Right lobe of liver (tissue), 6 donors: ENCODE data around the gene STAC2. TPM values are rescaled to one million over a fixed set of nuclear protein-coding genes. Genes with fewer than 3 reads are reported as not detected.
A peak's percentile ranks its signal among the peaks of the same experiment; 100 is the strongest.

ENCODE experiments used
- ATAC-seq, 4 donors: fragments of 200-7000 bp; cut with Tn5 transposase; one replicate each; pipeline ENCODE4 v1.9.1; 2020; ENCODE audit warnings: mild to moderate bottlenecking in 4 of 4, moderate library complexity in 4 of 4
- DNase-seq, 3 donors: peaks; one replicate each; pipeline ENCODE4 v3.0.0-alpha.2; 2020
- H3K27ac ChIP-seq, 3 donors: fragments of 200-600 bp; one replicate each; pipeline ENCODE4 v1.8.0; 2022
- H3K27me3 ChIP-seq, 2 donors: fragments of 200-600 bp; one replicate each; pipeline ENCODE4 v1.8.0; 2022
- H3K36me3 ChIP-seq, 4 donors: fragments of 200-600 bp; sonication (generic) in 1 of 4; one replicate each; pipeline versions ENCODE4 v1.5.1 to v1.8.0; 2017 to 2022; ENCODE audit warnings: control low read depth in 1 of 4
- H3K4me1 ChIP-seq, 4 donors: fragments of 200-600 bp; sonication (generic) in 1 of 4; one replicate each; pipeline versions ENCODE4 v1.5.1 to v1.8.0; 2017 to 2022; ENCODE audit warnings: control low read depth in 1 of 4
- H3K4me3 ChIP-seq, 3 donors: fragments of 200-600 bp; one replicate each; pipeline ENCODE4 v1.8.0; 2022
- H3K9me3 ChIP-seq, 4 donors: fragments of 200-600 bp; sonication (generic) in 1 of 4; one replicate each; pipeline versions ENCODE4 v1.5.1 to v1.8.0; 2017 to 2022; ENCODE audit warnings: control low read depth in 1 of 4
- CTCF ChIP-seq, 4 donors: fragments of 200-600 bp in 3 of 4; fragments of 450-650 bp in 1 of 4; IDR thresholded peaks; one replicate each; pipeline versions ENCODE4 v1.5.1 to v1.8.0; 2016 to 2022; ENCODE audit warnings: antibody characterized with exemption in 4 of 4, mild to moderate bottlenecking in 2 of 4
- POLR2A ChIP-seq: fragments of 450-650 bp; IDR thresholded peaks from one replicate; pipeline ENCODE4 v1.6.1; 2017; ENCODE audit warnings: antibody characterized with exemption, mild to moderate bottlenecking
- WGBS: methylation state at CpG from one replicate; pipeline ENCODE4 v1.1.6; 2018; ENCODE audit warnings: low coverage, low lambda C conversion rate; ENCODE audit not compliant: insufficient coverage; ENCODE audit errors: missing lambda C conversion rate; 5-methylcytosine and 5-hydroxymethylcytosine counted together
- intact Hi-C, 2 donors: fragments of 100-400 bp; cut with DNase I; formaldehyde crosslinking; loops; one replicate each; pipeline versions ENCODE4 v1.11.2 to v1.14.1; 2022
- total RNA-seq, 6 experiments: library from RNA; depleted of rRNA in 2 of 6; stranded (reverse); fragments of >200 nt in 2 of 6; fragmentation: NEBNext Ultra II Directional in 3 of 6; extraction: Animal tissue kit (Norgen Biotek cat#: 25700) in 3 of 6; gene quantifications; one replicate each; pipeline versions ENCODE4 v1.1.0 to v1.2.4, GENCODE V29; 2016 to 2023
- donor health status: DM: no; HTN: yes; CAD: no.
- donor health status: DM: no; HTN: no; CAD: no.
- donor health status: DM: no; HTN: no; CAD: no.
- donor health status: DM: no; HTN: yes; CAD: no.
- donor health status: DM: no; HTN: yes; CAD: no.

STAC2 gene
- total RNA-seq, 6 experiments from 2014 or later, result not detected

DNA sequence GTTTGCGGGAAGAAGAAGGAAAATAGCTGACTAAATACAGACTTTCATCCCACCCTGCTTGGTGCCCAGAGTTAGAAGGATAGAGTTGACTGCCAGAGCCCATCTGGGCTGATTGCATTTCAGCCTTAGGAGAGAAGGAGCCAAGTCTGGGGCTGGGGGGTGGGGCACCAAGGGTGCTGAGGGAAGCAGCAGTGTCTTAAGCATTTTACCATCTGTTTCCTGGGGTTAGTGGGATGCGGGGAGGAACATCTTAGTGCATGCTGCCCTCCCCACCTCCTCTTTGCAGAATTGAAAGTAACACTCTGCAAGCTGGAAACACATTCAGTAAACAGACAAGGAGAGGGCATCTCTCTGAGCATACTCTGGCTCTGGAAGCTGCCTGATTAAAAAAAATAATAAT, 58.3 kb downstream of the STAC2 start:
- Histone ChIP-seq H3K27me3 (no peaks in the 10 kb centered on the region), H3K9me3 (no peaks in the 10 kb centered on the region), H3K36me3 (no peaks in the 10 kb centered on the region), H3K27ac (no peak overlapping the region), H3K4me3 (no peak overlapping the region), H3K4me1 (peaks cover 0 to 4% (median 0%) of the 10 kb centered on the region in 4 donors)
- ATAC-seq (peak in 2 of 4 donors; percentile 15 to 21), DNase-seq (no peak)
- intact Hi-C loops, result no loop called here
- 34% methylated on average over 2 of the region's 2 CpGs for WGBS
- TF ChIP-seq CTCF (IDR thresholded peaks at IDR 0.05) (no peak), POLR2A (no peak)

GRCh38 chr17:39166437-39167335, 59.1 kb downstream of the STAC2 start:
- ATAC-seq, result no peak
- no peaks in the 10 kb centered on the region for H3K27me3 ChIP-seq
- no peak overlapping the region for H3K4me3 ChIP-seq
- H3K36me3 ChIP-seq, result no peaks in the 10 kb centered on the region
- intact Hi-C loops, result no loop called here
- peaks cover 0 to 4% (median 0%) of the 10 kb centered on the region in 4 donors for H3K4me1 ChIP-seq
- no peak overlapping the region for H3K27ac ChIP-seq
- 50% methylated on average over 7 of the region's 7 CpGs for WGBS
- no peaks in the 10 kb centered on the region for H3K9me3 ChIP-seq
- DNase-seq, result no peak
- TF ChIP-seq CTCF (IDR thresholded peaks at IDR 0.05) (no peak), POLR2A (no peak)

- Histone ChIP-seq H3K27me3 (no peaks in the 10 kb centered on the region), H3K4me3 (peak within 1 kb of the TSS; percentile 29 to 38 (median 37)), H3K36me3 (no peaks in the 10 kb centered on the region), H3K9me3 (no peaks in the 10 kb centered on the region), H3K4me1 (peaks cover 0 to 4% (median 0%) of the 10 kb centered on the region in 4 donors), H3K27ac (no peak within 1 kb of the TSS)
- DNase-seq (no peak), ATAC-seq (no peak)
- intact Hi-C loops, result no loop called here
- 48% methylated on average over 5 of the region's 17 CpGs for WGBS
- TF ChIP-seq CTCF (IDR thresholded peaks at IDR 0.05), result no peak
- TF ChIP-seq POLR2A, result no peak
Observed at GRCh38 chr17:39165841-39166349, 59.9 kb downstream of the STAC2 start, which contains the start of gene ARL5C. Gene ARL5C (minus strand): TSS chr17:39166161. CDS start chr17:39165760, 401 bp downstream.

GRCh38 chr17:39165178-39165840, 60.4 kb downstream of the STAC2 start:
- ATAC-seq (no peak), DNase-seq (no peak)
- TF ChIP-seq CTCF (IDR thresholded peaks at IDR 0.05), result no peak
- no peak for TF ChIP-seq POLR2A
- H3K4me1 ChIP-seq, result peaks cover 0 to 4% (median 0%) of the 10 kb centered on the region in 4 donors
- intact Hi-C loops, result no loop called here
- no peaks in the 10 kb centered on the region for H3K27me3 ChIP-seq
- H3K4me3 ChIP-seq, result peak overlapping the region; percentile 29 to 38 (median 37)
- H3K36me3 ChIP-seq, result no peaks in the 10 kb centered on the region
- 9% methylated on average over 4 of the region's 51 CpGs for WGBS
- H3K9me3 ChIP-seq, result no peaks in the 10 kb centered on the region
- H3K27ac ChIP-seq, result no peak overlapping the region
